Suppressor macrophage (primary cell): ENCODE measurements around the gene SAMD7.

Source experiments
- DNase-seq, 4 experiments: peaks; one replicate each; pipeline ENCODE4 v3.0.0-alpha.2; 2020 to 2022
- total RNA-seq, 17 experiments: gene quantifications; one replicate each; lab custom pipeline; 2026; ENCODE audit warnings: mixed read lengths in 6 of 17, inconsistent platforms in 3 of 17; lab: John Stamatoyannopoulos, UW

Gene SAMD7
- 0 to 1.4 (median 0) reads per million in 17 experiments for total RNA-seq

DNA sequence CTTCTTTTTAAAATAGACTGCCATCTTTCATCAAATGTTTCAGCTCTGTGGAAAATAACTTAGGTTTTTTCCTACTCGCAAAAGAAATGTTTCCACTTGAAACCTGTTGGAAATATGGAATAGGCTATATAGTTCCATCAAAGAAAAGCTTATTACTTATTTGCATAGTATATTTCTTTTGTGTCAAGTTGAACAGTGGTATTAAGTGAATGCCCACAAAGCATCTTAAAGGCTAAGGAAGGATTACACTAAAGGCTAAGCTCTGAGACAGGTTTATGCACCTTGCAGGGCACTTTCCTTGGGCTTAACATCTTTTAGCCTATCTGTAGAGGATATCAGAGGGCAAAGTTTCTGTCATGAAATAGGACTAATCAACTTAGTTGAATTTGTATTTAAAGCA lies at the start of gene SAMD7:
Gene SAMD7, plus strand, starts transcription at position 301 of the 400 bp plus-strand sequence. CDS start 7,927 bp downstream, outside the sequence.
- no peak for DNase-seq

- DNase-seq = no peak
These were observed 49.5 kb upstream of the SAMD7 start for GRCh38 chr3:169861871-169862270.

DNA sequence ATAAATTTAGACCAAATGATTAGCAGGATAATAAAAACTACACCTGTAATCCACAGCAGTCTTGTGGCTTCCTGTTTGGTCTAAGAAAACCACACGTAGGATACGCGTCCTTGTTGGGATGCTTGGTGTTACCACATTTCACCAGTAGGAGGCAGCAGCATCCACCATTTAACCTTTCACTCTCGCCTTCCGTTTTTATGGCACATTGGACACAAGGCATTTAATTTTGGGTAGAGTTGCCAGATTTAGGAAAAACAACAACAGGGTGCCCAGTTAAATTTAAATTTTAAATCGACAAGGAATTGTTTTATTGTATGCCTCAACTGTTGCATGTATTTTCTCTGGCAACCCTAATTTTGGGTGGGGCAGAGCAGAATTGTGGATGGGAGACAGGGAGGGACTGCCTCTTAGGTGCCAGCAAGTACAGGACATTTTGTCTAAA lies 47.9 kb upstream of the SAMD7 start:
- peak; percentile 85 to 92 (median 86) for DNase-seq

DNA sequence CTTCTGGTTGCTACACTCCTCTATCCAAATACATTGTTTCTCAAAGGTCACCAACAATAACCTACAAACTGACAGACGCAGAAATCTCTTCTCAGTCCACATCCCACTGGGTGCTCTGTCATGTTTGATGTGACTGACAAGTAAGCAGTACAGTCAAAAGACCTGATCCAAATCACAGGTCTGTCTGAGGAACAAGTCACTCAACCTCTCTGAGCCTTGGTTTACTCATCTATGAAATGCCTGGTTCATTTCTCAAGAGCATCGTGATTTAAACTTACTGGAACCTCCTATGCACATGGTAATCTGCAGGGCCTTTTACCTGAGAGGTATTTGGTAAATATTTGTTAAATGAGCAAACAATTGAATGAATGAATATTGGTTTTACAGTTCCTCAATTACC lies 47.1 kb upstream of the SAMD7 start:
- no peak for DNase-seq

DNA sequence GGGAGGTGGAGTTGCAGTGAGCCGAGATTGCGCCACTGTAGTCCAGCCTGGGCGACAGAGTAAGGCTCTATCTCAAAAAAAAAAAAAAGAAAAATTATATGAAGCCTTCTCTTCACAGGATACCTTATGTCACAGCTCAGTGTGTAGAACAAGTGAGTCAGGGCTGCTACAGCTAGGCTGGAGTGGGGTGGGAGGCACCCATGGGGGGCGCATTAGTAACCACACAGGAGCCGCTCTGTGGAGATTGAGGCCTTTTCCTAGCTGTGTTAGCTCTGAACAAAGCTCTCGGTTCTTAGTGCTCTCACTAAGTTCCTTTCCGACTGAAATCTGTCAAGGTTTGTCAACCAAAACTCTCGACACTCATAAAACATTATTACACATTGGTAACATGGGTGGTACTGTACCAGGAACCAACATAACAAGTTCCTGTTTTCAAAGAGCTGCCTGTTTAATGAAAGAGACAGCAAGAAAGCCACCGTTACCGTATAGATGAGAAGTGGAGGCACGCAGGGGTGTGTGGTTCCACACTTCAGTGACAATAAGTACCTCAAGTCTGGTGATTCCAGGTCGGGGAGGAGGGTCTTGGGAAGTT lies 46.1 kb upstream of the SAMD7 start:
- peak; percentile 24 to 72 (median 56) for DNase-seq

DNA sequence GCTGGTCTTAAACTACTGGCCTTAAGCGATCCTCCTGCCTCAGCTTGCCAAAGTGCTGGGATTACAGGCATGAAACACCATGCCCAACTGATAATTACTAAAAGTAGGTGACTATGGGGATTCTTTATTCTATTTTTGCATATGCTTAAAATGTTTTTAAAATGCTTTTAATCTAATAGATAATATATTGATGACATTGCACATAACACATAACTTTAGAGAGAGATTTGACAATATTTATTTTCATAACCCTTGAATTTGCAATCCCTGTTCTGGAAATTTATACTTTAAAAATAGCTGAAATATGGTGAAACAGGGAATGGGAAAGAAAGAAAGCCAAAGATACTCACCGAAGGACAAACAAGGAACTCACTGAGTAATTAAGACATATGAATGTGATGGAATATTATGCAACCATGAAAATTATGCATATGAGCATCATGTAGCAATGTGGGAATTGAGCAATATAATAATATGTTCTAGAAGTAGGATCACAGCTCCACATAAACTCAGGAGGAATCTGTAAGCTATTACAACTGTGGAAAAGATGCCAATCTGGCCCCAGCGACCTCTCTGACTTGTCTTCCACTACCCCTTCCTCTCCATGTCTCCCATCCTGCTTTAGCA lies 43.7 kb upstream of the SAMD7 start:
- DNase-seq = no peak

GRCh38 chr3:169868369-169868768 lies 43.0 kb upstream of the SAMD7 start:
- DNase-seq = no peak

- peak in 3 of 4 experiments; percentile 10 to 29 (median 19) for DNase-seq
These were observed 41.7 kb upstream of the SAMD7 start, which contains the start of gene LRRC31 for GRCh38 chr3:169869484-169870220. TSS of gene LRRC31 (minus strand) at chr3:169869935. CDS start at chr3:169869807, 128 bp downstream.

DNA sequence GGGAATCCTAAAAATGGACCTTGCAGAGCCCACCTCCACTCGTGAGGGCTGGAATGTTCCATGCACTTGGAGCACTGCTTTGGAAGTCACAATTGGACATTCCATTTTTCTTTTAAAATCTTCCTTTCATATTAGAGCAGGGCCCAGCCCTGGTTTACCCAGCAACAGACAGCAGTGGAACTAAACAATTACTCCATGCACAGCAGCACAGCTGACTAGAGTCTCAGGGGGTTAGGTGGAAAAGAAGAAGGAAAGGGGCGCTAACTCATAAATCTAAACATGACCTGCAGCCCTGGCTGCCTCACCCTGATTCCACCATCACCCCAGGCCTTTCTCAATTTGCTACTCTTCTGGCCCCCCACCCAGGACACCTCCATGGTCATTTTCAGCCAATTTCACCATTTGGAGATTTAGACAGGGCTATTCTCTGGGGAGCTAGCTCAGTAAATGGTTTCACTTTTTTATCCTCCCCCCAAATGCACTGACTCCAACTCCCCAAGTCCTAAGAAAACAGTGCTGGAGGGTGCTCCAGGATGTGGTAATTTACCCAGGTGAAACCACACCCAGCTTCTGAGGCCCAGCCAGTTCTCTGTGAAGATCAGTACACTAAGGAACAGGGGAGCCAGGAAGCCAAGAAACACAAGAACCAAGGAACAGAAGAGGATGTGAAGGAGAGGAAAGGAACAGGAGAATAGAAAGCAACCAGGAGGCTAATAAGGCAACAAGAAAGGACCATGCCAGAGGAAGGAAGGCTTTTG lies 40.1 kb upstream of the SAMD7 start:
- DNase-seq = no peak

- DNase-seq = no peak
These were observed 32.3 kb upstream of the SAMD7 start for GRCh38 chr3:169879013-169879557.

DNA sequence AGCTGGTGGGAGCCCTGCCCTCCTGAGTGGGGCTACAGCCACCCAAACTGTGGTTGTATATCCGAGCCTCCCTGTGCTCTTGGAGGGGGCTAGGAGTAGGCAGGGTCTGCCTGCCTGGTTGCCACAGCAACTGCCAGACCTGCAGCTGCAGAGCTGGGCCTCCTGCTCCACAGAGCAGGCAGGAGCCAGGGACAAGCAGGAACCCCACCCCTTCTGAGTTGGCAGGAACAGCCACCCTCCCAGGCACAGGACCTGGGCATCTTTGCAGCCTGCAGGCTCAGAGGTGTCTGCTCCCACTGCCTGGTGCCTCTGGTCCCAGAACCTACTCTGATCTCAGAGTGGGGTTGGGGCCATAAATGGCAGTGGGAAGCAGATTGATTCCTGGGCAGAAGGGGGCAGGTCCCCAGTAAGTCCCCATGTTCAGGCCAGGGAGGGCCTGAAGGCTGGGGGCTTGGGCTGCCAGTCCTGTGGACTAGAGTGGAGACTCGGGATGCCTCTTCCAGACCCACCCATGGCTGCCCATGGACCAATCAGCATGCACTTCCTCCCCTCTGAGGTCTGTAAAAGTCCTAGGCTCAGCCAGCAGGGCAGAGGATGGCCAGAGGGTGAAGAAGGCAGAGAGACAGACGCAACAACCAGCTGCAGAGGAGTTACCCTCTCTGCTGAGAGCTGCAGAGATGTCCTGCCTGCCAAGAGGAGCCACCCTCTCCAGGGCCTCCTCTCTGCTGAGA lies 31.4 kb upstream of the SAMD7 start:
- no peak for DNase-seq

DNA sequence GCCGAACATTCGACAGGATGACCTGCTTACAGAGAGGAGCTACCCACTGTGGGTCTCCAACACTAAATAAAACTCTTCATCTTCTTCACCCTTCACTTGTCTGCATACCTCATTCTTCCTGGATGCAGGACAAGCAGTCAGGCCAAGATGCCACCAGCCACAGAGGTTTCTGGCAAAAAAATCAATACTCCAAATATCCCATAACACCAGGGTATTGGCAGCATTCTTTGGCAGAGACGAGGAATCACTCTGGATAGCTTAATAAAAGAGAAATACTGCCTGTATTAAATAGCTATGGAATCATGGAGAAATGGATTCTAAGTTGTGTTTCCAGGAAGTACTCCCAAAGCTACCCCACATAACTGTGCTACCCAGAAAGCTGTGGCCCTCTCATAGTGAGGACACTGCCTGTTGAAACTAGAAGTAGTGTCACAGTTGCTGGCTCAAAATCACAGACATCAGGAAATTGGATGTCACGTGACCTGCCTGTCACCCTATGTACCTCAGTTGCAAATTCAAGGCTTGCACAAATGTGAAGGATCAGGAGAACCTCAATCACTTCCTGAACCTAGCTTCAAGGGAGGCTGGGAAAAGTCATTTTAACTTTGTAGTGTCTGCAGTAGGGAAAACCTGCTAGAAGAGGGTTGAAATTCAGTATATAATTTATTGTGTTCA lies 30.7 kb upstream of the SAMD7 start:
- peak in 3 of 4 experiments; percentile 7 to 36 (median 22) for DNase-seq

GRCh38 chr3:169886671-169887070 lies 24.7 kb upstream of the SAMD7 start:
- DNase-seq = no peak

DNA sequence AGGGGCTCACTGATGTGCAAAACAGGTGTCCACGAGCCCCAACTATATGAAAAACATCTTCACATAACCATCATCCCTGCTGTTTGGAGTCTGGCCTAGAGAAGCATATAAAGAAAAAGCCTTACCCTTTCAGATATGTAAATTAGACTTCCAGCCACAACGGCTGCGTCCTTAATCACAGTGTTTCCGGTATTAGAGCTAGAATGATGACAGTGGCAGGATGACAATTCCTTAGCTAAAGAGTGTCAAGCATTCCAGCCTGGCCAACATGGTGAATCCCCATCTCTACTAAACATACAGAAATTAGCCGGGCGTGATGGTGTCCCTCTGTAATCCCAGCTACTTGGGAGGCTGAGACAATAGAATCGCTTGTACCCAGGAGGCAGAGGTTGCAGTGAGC lies 19.5 kb upstream of the SAMD7 start:
- no peak for DNase-seq

DNA sequence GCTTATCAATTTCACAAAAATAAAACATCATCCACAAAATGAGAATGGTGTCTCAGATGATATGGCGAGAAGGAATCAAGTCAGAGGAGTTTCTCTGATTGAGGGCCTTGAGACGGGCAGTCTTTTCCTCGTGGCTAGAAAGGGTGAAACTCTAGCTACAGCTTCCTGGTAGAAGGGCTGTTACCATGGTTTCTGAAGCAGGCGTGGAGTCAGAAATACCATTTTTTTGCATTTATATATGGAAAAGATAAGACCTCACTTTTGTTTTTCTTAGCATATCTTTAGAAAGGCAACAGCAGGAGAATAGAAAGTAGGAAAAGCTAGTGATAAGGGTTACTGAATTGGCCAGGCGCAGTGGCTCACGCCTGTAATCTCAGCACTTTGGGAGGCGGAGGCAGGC lies 17.3 kb upstream of the SAMD7 start:
- DNase-seq = no peak

GRCh38 chr3:169895072-169895471 lies 16.3 kb upstream of the SAMD7 start:
- no peak for DNase-seq

GRCh38 chr3:169897284-169897683 lies 14.1 kb upstream of the SAMD7 start:
- no peak for DNase-seq

- peak in 1 of 4 experiments; percentile 6 for DNase-seq
These were observed 9.9 kb upstream of the SAMD7 start for GRCh38 chr3:169901453-169901852.

DNA sequence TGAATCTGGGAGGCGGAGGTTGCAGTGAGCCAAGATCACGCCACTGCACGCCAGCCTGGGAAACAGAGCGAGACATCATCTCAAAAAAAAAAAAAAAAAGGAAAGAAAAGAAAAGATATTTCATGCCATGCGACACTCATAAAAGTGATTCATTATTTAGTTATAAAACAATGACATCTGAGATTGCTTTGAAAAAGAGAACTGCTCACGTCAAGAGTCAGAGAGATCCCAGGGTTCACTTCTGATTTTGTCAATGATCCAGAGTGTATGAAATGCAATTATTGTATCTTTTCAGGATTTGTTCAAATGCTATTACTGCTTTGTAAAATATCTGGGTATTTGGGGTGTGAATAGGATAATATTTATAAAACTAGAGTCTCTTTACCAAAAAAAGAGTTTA lies 6.0 kb upstream of the SAMD7 start:
- no peak for DNase-seq

DNA sequence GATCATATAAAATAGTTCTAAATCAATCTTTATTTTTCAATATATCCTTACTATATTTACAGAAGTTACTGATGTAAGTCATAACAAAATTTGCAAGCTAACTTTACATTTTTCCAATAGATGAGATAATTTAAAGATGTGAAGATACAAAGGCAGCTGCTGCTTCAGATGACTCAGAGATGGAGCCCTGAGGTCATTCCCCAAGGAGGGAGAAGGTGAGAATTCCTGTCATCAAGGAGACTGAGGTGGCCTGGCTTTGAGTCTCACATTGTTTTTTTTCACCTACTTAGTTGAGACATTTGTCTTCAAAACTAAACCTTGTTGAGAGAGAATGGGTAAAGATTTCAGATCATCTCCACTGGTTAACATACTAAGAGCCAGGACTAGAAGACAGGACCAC lies 3.9 kb upstream of the SAMD7 start:
- DNase-seq = no peak

GRCh38 chr3:169907944-169908343 lies 3.4 kb upstream of the SAMD7 start:
- no peak for DNase-seq
